ENCODE results near the gene TBC1D2. TPM values are rescaled to one million over a fixed set of nuclear protein-coding genes. Genes with fewer than 3 reads are reported as not detected.
"Not testable (repeated sequence)": the region's sequence is repeated elsewhere in the genome, so short reads cannot be mapped to it uniquely, and the experiment has no call there.

The TBC1D2 gene
- total and polyA plus RNA-seq, 2 donors (not counting 3 experiments of a cell fraction or from before 2014, with no cell fraction given) = 3.4 to 4.5 TPM

DNA sequence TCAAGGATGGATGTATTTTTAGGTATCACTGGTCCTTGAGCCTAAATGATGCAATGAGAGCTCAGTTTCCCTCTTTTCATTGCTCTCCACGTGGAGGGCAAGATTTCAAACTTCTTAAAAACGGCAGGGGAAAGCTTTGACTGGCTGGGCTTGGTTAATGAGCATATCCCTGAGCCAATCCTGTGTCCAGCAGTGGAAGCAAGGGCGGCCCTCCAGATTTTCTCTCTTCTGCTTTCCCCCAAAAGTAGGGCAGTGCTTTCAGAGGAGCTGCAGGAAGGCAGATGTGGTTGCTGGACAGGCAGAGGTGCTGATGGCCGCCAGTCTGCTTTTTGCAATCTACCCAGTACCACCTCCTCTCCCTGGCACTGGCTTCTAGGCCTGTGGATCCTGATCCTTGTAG lies 30.0 kb upstream of the TBC1D2 start:
- FAIRE-seq (no peak), DNase-seq (ENCODE audit: low read depth, low spot score) (no peak)
- H3K4me3 ChIP-seq (replicated peaks in 1 of 3; ENCODE audit: insufficient read depth in 1 of 3, low read depth in 1 of 3, low read length in 3 of 3) = no peak overlapping the region
- POLR2A ChIA-PET = no interaction called here
- no peaks in the 10 kb centered on the region for H4K20me1 ChIP-seq (replicated peaks; ENCODE audit: control insufficient read depth, extremely low read depth, insufficient read depth, low read length)
- TF ChIP-seq, protein P1, sequence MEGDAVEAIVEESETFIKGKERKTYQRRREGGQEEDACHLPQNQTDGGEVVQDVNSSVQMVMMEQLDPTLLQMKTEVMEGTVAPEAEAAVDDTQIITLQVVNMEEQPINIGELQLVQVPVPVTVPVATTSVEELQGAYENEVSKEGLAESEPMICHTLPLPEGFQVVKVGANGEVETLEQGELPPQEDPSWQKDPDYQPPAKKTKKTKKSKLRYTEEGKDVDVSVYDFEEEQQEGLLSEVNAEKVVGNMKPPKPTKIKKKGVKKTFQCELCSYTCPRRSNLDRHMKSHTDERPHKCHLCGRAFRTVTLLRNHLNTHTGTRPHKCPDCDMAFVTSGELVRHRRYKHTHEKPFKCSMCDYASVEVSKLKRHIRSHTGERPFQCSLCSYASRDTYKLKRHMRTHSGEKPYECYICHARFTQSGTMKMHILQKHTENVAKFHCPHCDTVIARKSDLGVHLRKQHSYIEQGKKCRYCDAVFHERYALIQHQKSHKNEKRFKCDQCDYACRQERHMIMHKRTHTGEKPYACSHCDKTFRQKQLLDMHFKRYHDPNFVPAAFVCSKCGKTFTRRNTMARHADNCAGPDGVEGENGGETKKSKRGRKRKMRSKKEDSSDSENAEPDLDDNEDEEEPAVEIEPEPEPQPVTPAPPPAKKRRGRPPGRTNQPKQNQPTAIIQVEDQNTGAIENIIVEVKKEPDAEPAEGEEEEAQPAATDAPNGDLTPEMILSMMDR (IDR thresholded peaks at IDR 0.05; ENCODE audit: extremely low read depth in 1 of 2, insufficient read depth in 1 of 2, low read depth in 1 of 2, low read length in 2 of 2) = no peak
- TF ChIP-seq EZH2 (IDR thresholded peaks at IDR 0.05; ENCODE audit: borderline replicate concordance, low read depth, low read length, severe bottlenecking) = no peak
- no peak for TF ChIP-seq GATA2 (IDR thresholded peaks at IDR 0.05; ENCODE audit: insufficient read depth, insufficient read length, low read depth, low read length)
- no peak for TF ChIP-seq FOS (IDR thresholded peaks at IDR 0.05; ENCODE audit: borderline replicate concordance, insufficient read depth, low read length)
- no peak overlapping the region for H3K4me2 ChIP-seq (ENCODE audit: insufficient read depth, low read length)
- H3K9me1 ChIP-seq (replicated peaks; ENCODE audit: control insufficient read depth, extremely low read depth, insufficient read depth, low read length) = no peaks in the 10 kb centered on the region
- no peak overlapping the region for H2AFZ ChIP-seq (ENCODE audit: low read depth, low read length)
- dilution Hi-C loops (cut with MboI; ENCODE audit: extremely low pct_ligation_motif_present, low sequenced_read_pairs) (loop anchor here (25.0 kb wide), 1 partner anchor 477 kb away; no protein-coding TSS in a partner anchor), intact Hi-C loops (cut with micrococcal nuclease) (no loop called here)
- no peaks in the 10 kb centered on the region for H3K79me2 ChIP-seq (ENCODE audit: control insufficient read depth, insufficient read depth, low read length)
- no peaks in the 10 kb centered on the region for H3K4me1 ChIP-seq (ENCODE audit: control insufficient read depth, extremely low read depth, insufficient read depth, low read length)
- no peaks in the 10 kb centered on the region for H3K36me3 ChIP-seq (ENCODE audit: control insufficient read depth in 2 of 2, extremely low read depth in 1 of 2, insufficient read depth in 2 of 2, low read length in 2 of 2)
- CTCF ChIA-PET = interaction anchor here (1.1 to 1.3 kb wide), 2 partner anchors 80 to 490 kb away, joined by 3 read pairs; no protein-coding TSS in a partner anchor
- H3K9me3 ChIP-seq (replicated peaks; ENCODE audit: control insufficient read depth, insufficient read depth, low read length) = no peaks in the 10 kb centered on the region
- H3K9ac ChIP-seq (replicated peaks; ENCODE audit: extremely low read depth, insufficient read depth, low read length) = no peak overlapping the region
- no peak overlapping the region for H3K27ac ChIP-seq (ENCODE audit: insufficient read depth, low read depth, low read length)
- no TSS peak for BruUV-seq (replicated peaks)
- H3K27me3 ChIP-seq (ENCODE audit: control insufficient read depth in 2 of 2, insufficient read depth in 2 of 2, low read length in 2 of 2) = peaks cover 2 to 9% of the 10 kb centered on the region in 2 experiments

DNA sequence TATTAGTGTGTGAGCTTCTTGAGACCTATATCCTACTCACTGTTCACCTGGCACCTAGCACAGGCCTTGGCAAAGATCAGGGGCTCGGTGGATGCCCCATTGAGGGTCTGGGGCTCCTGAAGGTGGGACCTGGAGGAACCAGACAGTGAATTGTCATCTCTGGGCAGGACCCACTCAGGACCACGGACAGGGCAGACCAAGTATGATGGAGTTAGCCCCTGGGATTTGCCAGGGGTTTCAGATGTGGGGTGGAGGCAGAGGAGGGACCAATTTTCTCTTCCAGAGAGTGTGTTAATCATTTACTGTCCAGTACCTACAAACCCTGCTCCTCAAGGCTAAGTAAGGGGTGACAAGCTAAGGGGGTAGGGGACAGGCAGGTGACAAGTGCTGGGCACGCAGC lies 29.3 kb upstream of the TBC1D2 start:
- Histone ChIP-seq H2AFZ (ENCODE audit: low read depth, low read length) (no peak overlapping the region), H3K36me3 (ENCODE audit: control insufficient read depth in 2 of 2, extremely low read depth in 1 of 2, insufficient read depth in 2 of 2, low read length in 2 of 2) (no peaks in the 10 kb centered on the region), H3K27me3 (ENCODE audit: control insufficient read depth in 2 of 2, insufficient read depth in 2 of 2, low read length in 2 of 2) (peaks cover 3 to 9% of the 10 kb centered on the region in 2 experiments), H3K4me1 (ENCODE audit: control insufficient read depth, extremely low read depth, insufficient read depth, low read length) (no peaks in the 10 kb centered on the region), H4K20me1 (replicated peaks; ENCODE audit: control insufficient read depth, extremely low read depth, insufficient read depth, low read length) (no peaks in the 10 kb centered on the region), H3K9ac (replicated peaks; ENCODE audit: extremely low read depth, insufficient read depth, low read length) (no peak overlapping the region), H3K27ac (ENCODE audit: insufficient read depth, low read depth, low read length) (no peak overlapping the region), H3K4me2 (ENCODE audit: insufficient read depth, low read length) (no peak overlapping the region), H3K9me1 (replicated peaks; ENCODE audit: control insufficient read depth, extremely low read depth, insufficient read depth, low read length) (no peaks in the 10 kb centered on the region), H3K79me2 (ENCODE audit: control insufficient read depth, insufficient read depth, low read length) (no peaks in the 10 kb centered on the region), H3K4me3 (replicated peaks in 1 of 3; ENCODE audit: insufficient read depth in 1 of 3, low read depth in 1 of 3, low read length in 3 of 3) (no peak overlapping the region), H3K9me3 (replicated peaks; ENCODE audit: control insufficient read depth, insufficient read depth, low read length) (no peaks in the 10 kb centered on the region)
- TF ChIP-seq, protein P1 (IDR thresholded peaks at IDR 0.05; ENCODE audit: extremely low read depth in 1 of 2, insufficient read depth in 1 of 2, low read depth in 1 of 2, low read length in 2 of 2) = no peak
- ChIA-PET CTCF (interaction anchor here (1.1 kb wide), 1 partner anchor 491 kb away, joined by 3 read pairs; no protein-coding TSS in a partner anchor), POLR2A (no interaction called here)
- dilution Hi-C loops (cut with MboI; ENCODE audit: extremely low pct_ligation_motif_present, low sequenced_read_pairs) = loop anchor here (25.0 kb wide), 1 partner anchor 478 kb away; no protein-coding TSS in a partner anchor
- FAIRE-seq (no peak), DNase-seq (ENCODE audit: low read depth, low spot score) (no peak)
- intact Hi-C loops (cut with micrococcal nuclease) = no loop called here
- no TSS peak for BruUV-seq (replicated peaks)

DNA sequence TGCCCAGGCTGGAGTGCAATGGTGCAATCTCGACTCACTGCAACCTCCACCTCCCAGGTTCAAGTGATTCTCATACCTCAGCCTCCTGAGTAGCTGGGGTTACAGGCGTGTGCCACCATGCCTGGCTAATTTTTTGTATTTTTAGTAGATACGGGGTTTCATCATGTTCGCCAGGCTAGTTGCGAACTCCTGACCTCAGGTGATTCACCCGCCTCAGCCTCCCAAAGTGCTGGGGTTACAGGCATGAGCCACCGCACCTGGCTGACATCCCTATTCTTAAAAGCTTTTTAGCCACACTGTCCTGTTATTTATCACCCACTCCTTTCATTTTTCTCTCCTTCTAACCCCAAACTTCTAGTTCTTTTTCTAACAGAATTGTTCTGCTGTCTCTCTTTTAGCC lies 27.7 kb upstream of the TBC1D2 start:
- FAIRE-seq; H2AFZ ChIP-seq (ENCODE audit: low read depth, low read length); H3K9ac ChIP-seq (replicated peaks; ENCODE audit: extremely low read depth, insufficient read depth, low read length); DNase-seq (ENCODE audit: low read depth, low spot score); H3K4me2 ChIP-seq (ENCODE audit: insufficient read depth, low read length); H3K4me1 ChIP-seq (ENCODE audit: control insufficient read depth, extremely low read depth, insufficient read depth, low read length); POLR2A ChIA-PET; intact Hi-C loops (cut with micrococcal nuclease); H4K20me1 ChIP-seq (replicated peaks; ENCODE audit: control insufficient read depth, extremely low read depth, insufficient read depth, low read length); BruUV-seq (replicated peaks); H3K9me3 ChIP-seq (replicated peaks; ENCODE audit: control insufficient read depth, insufficient read depth, low read length); H3K4me3 ChIP-seq (replicated peaks in 1 of 3; ENCODE audit: insufficient read depth in 1 of 3, low read depth in 1 of 3, low read length in 3 of 3); H3K79me2 ChIP-seq (ENCODE audit: control insufficient read depth, insufficient read depth, low read length); H3K9me1 ChIP-seq (replicated peaks; ENCODE audit: control insufficient read depth, extremely low read depth, insufficient read depth, low read length); H3K36me3 ChIP-seq (ENCODE audit: control insufficient read depth in 2 of 2, extremely low read depth in 1 of 2, insufficient read depth in 2 of 2, low read length in 2 of 2); H3K27ac ChIP-seq (ENCODE audit: insufficient read depth, low read depth, low read length): not testable (repeated sequence)
- CTCF ChIA-PET = interaction anchor here (1.9 kb wide), 1 partner anchor 493 kb away, joined by 6 read pairs; no protein-coding TSS in a partner anchor
- H3K27me3 ChIP-seq (ENCODE audit: control insufficient read depth in 2 of 2, insufficient read depth in 2 of 2, low read length in 2 of 2) = peaks cover 5 to 16% of the 10 kb centered on the region in 2 experiments
- dilution Hi-C loops (cut with MboI; ENCODE audit: extremely low pct_ligation_motif_present, low sequenced_read_pairs) = loop anchor here (25.0 kb wide), 1 partner anchor 479 kb away; no protein-coding TSS in a partner anchor

All from endothelial cell of umbilical vein (primary cell).